Adrenal gland (tissue), 12 donors: Measurements from ENCODE around the gene GPR171. TPM values are rescaled to one million over a fixed set of nuclear protein-coding genes. Genes with fewer than 3 reads are reported as not detected.
"Not testable (repeated sequence)": the region's sequence is repeated elsewhere in the genome, so short reads cannot be mapped to it uniquely, and the experiment has no call there.

Experiments used
- DNase-seq, 7 donors: peaks; one replicate each; pipeline ENCODE4 v3.0.0-alpha.2; 2019 to 2020
- H3K27ac ChIP-seq, 5 donors: fragments of 200-600 bp; sonication (generic) in 4 of 5; 1 replicate in 3 of 5; 2 replicates in 2 of 5; pipeline versions ENCODE4 v1.5.1 to v1.8.0; 2016 to 2020; ENCODE audit warnings: mild to moderate bottlenecking in 1 of 5
- H3K27me3 ChIP-seq: fragments of 200-600 bp; 2 replicates; pipeline ENCODE4 v1.8.0; 2021
- H3K36me3 ChIP-seq, 2 donors: fragments of 200-600 bp; replicated peaks in 1 of 2; 1 replicate in 1 of 2; 2 replicates in 1 of 2; pipeline versions ENCODE4 v1.5.1 to v1.8.0; 2018 to 2022
- H3K4me1 ChIP-seq, 2 donors: fragments of 200-600 bp; replicated peaks in 1 of 2; 1 replicate in 1 of 2; 2 replicates in 1 of 2; pipeline versions ENCODE4 v1.5.1 to v1.8.0; 2018 to 2021
- H3K4me3 ChIP-seq, 4 donors: fragments of 200-600 bp; sonication (generic) in 3 of 4; one replicate each; pipeline ENCODE4 v1.5.1; 2016 to 2018
- H3K9me3 ChIP-seq, 3 donors: fragments of 200-600 bp; sonication (generic) in 1 of 3; replicated peaks in 1 of 3; 1 replicate in 2 of 3; 2 replicates in 1 of 3; pipeline versions ENCODE4 v1.5.1 to v1.8.0; 2016 to 2021
- POLR2A ChIP-seq, 2 donors: fragments of 450-650 bp; IDR thresholded peaks; one replicate each; pipeline ENCODE4 v1.6.1; 2017; ENCODE audit warnings: antibody characterized with exemption in 2 of 2, mild to moderate bottlenecking in 2 of 2, moderate library complexity in 1 of 2
- WGBS, 4 donors: extraction: QIAGEN DNeasy Blood & Tissue Kit in 2 of 4; methylation state at CpG; one replicate each; pipeline versions ENCODE4 v1.1.5 to v1.1.7; 2013 to 2017; 5-methylcytosine and 5-hydroxymethylcytosine counted together
- intact Hi-C, 2 donors: fragments of 100-400 bp; cut with DNase I; formaldehyde crosslinking; loops; one replicate each; pipeline versions ENCODE4 v1.14.1 to v1.15.0; 2022 to 2023
- polyA plus RNA-seq, 3 donors: library from polyadenylated mRNA; stranded (reverse); fragments of 200-250 nt in 2 of 3; fragments of 350-450 nt in 1 of 3; fragmentation: Illumina TruSeq in 1 of 3; extraction: RNeasy Lipid Tissue Mini Kit (QIAGEN cat#74804) in 1 of 3; gene quantifications; one replicate each; pipeline ENCODE4 v1.2.3, GENCODE V29; 2013 to 2014
- total RNA-seq, 9 donors: library from RNA; depleted of rRNA in 4 of 9; stranded (reverse); fragments of >200 nt in 4 of 9; fragments of 120-200 nt in 1 of 9; fragmentation: NEBNext Ultra II Directional in 1 of 9; extraction: Animal tissue kit (Norgen Biotek cat#: 25700) in 1 of 9; gene quantifications; one replicate each; pipeline versions ENCODE4 v1.1.0 to v1.2.4, GENCODE V29; 2013 to 2023
- TF ChIP-seq, protein P1 (sequence below), 6 experiments: fragments of 450-650 bp in 4 of 6; fragments of 200-600 bp in 2 of 6; sonication (generic) in 1 of 6; IDR thresholded peaks; 1 replicate in 5 of 6; 2 replicates in 1 of 6; pipeline versions ENCODE4 v1.5.1 to v1.8.0; 2016 to 2021; ENCODE audit warnings: antibody characterized with exemption in 6 of 6, mild to moderate bottlenecking in 2 of 6, moderate library complexity in 1 of 6
- donor health status: healthy with polysubstance abuse.
- donor health status: Bipolar disorder and iron deficiency.
- donor health status: DM: yes; HTN: yes; CAD: no.
- donor health status: DM: no; HTN: no; CAD: no.
- donor health status: DM: no; HTN: no; CAD: no.
- donor health status: DM: yes; HTN: yes; CAD: no.

The GPR171 gene
- total and polyA plus RNA-seq, 12 donors = 0.06 to 2.0 (median 0.49) TPM; not detected in 2

DNA sequence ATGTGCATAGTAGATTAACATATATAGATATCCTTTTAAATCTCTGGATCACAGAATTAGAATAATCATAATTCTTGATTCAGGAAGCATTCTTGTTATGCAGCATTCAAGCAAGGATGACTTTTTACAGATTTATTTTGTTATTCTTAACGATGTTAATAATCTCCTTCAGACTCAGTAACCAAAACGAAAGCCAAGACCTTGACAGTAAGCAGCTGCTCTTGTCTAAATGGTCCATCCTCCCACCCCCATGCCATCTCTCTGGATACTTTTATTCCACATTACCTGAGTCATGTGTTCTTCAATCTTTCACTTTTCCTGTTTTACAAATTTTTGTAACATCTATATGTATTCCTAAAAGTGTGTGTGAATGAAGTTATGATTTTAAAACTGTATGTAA is 33.3 kb upstream of the GPR171 start:
- TF ChIP-seq, protein P1, sequence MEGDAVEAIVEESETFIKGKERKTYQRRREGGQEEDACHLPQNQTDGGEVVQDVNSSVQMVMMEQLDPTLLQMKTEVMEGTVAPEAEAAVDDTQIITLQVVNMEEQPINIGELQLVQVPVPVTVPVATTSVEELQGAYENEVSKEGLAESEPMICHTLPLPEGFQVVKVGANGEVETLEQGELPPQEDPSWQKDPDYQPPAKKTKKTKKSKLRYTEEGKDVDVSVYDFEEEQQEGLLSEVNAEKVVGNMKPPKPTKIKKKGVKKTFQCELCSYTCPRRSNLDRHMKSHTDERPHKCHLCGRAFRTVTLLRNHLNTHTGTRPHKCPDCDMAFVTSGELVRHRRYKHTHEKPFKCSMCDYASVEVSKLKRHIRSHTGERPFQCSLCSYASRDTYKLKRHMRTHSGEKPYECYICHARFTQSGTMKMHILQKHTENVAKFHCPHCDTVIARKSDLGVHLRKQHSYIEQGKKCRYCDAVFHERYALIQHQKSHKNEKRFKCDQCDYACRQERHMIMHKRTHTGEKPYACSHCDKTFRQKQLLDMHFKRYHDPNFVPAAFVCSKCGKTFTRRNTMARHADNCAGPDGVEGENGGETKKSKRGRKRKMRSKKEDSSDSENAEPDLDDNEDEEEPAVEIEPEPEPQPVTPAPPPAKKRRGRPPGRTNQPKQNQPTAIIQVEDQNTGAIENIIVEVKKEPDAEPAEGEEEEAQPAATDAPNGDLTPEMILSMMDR (IDR thresholded peaks at IDR 0.05) = no peak
- TF ChIP-seq POLR2A (IDR thresholded peaks at IDR 0.05) = no peak
- no peak overlapping the region for H3K27ac ChIP-seq
- no peaks in the 10 kb centered on the region for H3K9me3 ChIP-seq
- H3K27me3 ChIP-seq = no peaks in the 10 kb centered on the region
- H3K4me3 ChIP-seq = no peak overlapping the region
- no peaks in the 10 kb centered on the region for H3K36me3 ChIP-seq
- no peak for DNase-seq
- intact Hi-C loops = no loop called here
- no peaks in the 10 kb centered on the region for H3K4me1 ChIP-seq
- 27 to 33% (median 29%) methylated on average over 2 of the region's 2 CpGs for WGBS, 4 donors

DNA sequence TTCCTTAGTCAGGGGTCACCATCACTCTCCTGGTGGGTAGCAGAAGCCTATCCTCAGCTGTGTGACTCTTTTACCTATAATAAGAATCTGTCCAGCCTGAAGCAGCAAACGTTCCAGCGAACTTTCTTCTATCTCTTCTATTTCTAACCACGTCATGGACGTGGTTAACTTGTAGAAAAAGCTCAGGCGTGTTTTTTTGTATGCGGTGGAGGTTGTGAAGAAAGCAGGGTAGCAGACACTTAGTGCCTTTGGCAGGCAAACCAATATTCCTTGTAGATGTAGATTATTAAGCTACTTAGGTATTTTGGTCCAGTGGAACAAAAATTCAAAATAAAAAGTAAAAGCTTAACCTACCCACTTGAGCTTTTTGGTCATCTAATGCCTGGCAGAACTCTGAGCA is 31.8 kb upstream of the GPR171 start:
- Histone ChIP-seq H3K27ac (no peak overlapping the region), H3K27me3 (no peaks in the 10 kb centered on the region), H3K4me3 (no peak overlapping the region), H3K4me1 (peaks cover 0 to 4% of the 10 kb centered on the region in 2 donors), H3K9me3 (no peaks in the 10 kb centered on the region), H3K36me3 (no peaks in the 10 kb centered on the region)
- TF ChIP-seq, protein P1 (IDR thresholded peaks at IDR 0.05) = no peak
- no peak for TF ChIP-seq POLR2A (IDR thresholded peaks at IDR 0.05)
- intact Hi-C loops = no loop called here
- 85 to 94% (median 91%) methylated on average over 6 of the region's 6 CpGs for WGBS, 4 donors
- no peak for DNase-seq

DNA sequence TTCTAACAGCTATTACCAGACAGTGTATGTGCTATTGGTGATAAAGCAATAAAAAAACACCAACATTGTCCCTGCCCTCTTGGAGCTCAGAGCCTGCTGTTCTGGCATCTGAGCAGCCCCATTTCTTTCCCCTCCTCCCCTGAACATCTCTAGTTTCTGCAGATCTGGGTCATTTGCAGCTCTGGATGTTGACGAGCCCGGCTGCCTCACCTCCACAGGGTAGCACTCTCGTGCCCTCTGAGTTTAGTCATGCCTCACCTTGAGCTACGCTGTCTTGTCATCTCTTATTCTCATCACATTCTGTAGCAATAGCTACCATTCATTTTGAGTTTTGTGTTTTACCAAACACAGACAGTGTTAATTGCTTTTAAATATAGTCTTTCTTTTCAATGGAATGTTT is 30.0 kb upstream of the GPR171 start:
- Histone ChIP-seq H3K36me3 (no peaks in the 10 kb centered on the region), H3K9me3 (no peaks in the 10 kb centered on the region), H3K4me3 (no peak overlapping the region), H3K27me3 (no peaks in the 10 kb centered on the region), H3K27ac (no peak overlapping the region), H3K4me1 (peaks cover 0 to 15% of the 10 kb centered on the region in 2 donors)
- intact Hi-C loops = no loop called here
- no peak for DNase-seq
- 82 to 88% (median 85%) methylated on average over 4 of the region's 4 CpGs for WGBS, 4 donors
- TF ChIP-seq, protein P1 (IDR thresholded peaks at IDR 0.05) = no peak
- no peak for TF ChIP-seq POLR2A (IDR thresholded peaks at IDR 0.05)

DNA sequence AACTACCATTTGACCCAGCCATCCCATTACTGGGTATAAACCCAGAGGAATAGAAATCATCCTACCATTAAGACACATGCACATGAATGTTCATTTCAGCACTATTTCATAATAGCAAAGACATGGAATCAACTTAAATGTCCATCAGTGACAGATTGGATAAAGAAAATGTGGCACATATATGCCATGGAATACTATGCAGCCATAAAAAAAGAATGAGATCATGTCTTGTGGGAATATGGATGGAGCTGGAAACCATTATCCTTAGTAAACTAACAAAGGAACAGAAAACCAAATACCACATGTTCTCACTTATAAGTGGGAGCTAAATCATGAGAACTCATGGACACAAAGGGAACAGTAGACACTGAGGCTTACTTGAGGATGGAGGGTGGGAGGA is 29.4 kb upstream of the GPR171 start:
- DNase-seq, H3K27me3 ChIP-seq, H3K9me3 ChIP-seq, H3K4me3 ChIP-seq, intact Hi-C loops, H3K27ac ChIP-seq, H3K36me3 ChIP-seq: not testable (repeated sequence)
- peaks cover 0 to 17% of the 10 kb centered on the region in 2 donors for H3K4me1 ChIP-seq

DNA sequence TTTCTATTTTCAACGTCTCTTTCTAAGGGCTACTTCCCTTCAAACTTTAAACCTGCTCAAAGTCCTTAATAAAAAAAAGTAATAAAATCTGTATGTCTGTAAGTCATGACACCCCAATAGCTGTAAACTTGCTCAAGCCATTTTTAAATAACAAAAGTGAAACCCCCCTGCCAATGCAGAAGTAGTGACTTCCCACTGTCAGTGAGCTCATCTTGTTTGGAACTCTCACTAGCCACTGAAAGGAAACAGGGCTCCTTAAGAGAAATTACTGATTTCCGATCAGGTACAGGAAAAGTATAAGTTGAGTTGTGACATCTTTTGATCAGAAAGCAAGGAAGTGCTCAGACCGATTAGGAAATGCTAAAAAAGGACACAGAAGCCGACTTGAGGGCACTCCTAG is 27.6 kb upstream of the GPR171 start:
- TF ChIP-seq, protein P1 (IDR thresholded peaks at IDR 0.05) = no peak
- no peak for TF ChIP-seq POLR2A (IDR thresholded peaks at IDR 0.05)
- no peak overlapping the region for H3K27ac ChIP-seq
- no peaks in the 10 kb centered on the region for H3K36me3 ChIP-seq
- H3K9me3 ChIP-seq = no peaks in the 10 kb centered on the region
- WGBS, 4 donors = 49 to 65% (median 55%) methylated on average over 4 of the region's 4 CpGs
- H3K27me3 ChIP-seq = no peaks in the 10 kb centered on the region
- no peak for DNase-seq
- intact Hi-C loops = no loop called here
- no peak overlapping the region for H3K4me3 ChIP-seq
- peaks cover 0 to 17% of the 10 kb centered on the region in 2 donors for H3K4me1 ChIP-seq
